Measurements from ENCODE around the gene PLPP3.

The PLPP3 gene

DNA sequence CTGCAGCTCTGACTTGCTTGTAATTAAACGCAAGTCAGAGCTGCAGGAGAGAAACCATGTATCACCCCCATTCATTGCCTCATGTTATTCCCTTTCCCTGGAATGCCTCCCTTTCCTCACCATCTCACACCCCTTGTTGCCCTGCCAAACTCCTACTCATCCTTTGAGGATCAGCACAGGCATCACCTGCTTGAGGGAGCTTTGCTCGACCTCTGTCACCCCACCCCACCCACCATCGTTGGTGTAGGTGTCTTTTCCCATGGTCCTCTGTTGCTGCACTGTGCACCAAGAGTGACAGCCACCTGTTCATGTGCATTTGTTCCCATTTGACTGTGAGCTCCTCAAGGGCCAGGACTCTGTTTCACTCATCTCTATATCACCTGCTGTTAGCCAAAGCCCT is 117.2 kb downstream of the PLPP3 start:
- no peak for DNase-seq (ENCODE audit: low spot score)

DNA sequence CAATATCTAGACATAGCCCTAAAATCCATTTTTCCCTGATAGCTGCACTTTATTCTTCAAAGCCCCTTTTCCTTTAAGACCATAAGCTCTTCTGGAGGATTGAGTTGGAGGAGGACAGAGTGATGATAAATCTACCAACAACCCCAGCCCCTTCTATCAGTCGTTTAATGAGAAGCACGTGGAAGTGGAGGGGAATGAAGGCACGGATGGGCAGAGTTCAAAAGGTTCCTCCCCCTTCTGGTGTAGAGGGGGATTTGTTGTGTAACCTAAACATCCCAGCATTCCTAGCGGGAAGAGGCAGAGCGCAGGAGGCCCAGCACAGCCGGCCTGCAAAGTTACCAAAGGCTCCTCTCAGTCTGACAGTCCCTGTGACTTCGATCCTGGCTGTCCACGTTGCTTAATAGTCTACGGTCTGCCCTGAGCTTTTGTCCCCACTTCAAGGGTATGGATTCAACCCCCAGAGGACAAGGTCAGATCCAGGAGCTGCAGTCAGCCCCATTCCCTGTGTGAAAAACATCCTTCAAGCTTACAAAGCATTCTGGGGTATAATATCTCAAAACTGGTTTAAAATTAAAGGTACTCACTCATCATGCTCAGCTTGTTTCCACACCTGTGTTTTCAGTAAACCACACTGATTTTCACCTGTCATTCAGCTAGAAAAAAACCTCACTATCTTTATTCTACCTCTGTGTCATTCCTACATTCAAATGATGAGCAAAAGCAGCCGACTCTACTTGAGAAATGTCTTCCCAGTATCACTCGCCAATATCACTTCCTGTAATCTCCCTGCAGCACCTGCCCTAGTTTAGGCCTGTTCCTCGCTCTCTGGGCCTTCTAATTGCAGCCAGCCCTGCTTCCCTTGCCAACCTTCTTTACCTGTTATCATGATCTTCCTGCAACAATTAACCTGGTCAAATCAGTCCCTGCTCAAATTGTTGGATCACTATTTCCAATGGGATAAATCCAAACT is 117.9 kb downstream of the PLPP3 start:
- no peak for DNase-seq (ENCODE audit: low spot score)

DNA sequence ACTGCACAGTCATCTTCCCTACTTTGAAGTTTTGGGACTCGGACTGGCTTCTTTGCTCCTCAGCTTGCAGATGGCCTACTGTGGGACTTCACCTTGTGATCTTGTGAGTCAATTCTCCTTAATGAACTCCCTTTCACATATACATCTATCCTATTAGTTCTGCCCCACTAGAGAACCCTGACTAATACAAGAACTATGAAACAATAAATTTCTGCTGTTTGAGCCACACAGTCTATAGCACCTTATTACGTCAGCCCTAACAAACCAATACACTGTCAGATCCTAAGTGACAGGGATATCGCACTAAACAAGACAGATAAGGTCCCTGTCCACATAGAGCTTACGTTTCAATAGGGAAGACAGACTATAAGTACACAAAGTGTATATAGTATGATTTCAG is 120.1 kb downstream of the PLPP3 start:
- no peak for DNase-seq (ENCODE audit: low spot score)

DNA sequence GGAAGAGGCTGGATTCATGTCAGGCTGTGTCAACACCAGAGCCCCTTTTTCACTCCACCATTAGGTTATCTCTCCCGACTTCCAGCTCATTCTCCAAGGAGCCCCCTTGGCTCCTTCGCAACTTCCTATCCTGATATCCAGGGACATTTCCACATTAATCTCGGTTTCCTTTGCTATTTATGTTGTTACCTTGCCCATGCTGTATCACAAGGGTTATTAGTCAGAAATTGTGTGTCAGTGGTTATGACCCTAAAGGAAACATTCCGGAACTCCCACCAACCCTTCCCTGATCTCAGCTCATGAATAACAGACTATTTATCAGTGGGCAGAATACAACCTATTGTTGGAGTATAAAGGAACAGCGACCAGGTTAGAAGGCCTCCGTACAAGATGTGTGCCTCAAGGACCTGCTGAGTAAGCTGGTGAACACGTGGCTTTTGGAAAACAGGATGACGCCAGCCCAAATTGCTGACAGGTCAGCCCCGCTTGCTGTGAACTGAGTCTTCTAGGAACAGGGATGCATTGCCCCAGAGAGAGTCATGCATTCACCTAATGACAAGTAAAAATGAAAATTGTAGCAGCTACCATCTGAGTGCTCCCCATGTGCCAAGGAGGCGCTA is 121.5 kb downstream of the PLPP3 start:
- DNase-seq (ENCODE audit: low spot score): no peak

DNA sequence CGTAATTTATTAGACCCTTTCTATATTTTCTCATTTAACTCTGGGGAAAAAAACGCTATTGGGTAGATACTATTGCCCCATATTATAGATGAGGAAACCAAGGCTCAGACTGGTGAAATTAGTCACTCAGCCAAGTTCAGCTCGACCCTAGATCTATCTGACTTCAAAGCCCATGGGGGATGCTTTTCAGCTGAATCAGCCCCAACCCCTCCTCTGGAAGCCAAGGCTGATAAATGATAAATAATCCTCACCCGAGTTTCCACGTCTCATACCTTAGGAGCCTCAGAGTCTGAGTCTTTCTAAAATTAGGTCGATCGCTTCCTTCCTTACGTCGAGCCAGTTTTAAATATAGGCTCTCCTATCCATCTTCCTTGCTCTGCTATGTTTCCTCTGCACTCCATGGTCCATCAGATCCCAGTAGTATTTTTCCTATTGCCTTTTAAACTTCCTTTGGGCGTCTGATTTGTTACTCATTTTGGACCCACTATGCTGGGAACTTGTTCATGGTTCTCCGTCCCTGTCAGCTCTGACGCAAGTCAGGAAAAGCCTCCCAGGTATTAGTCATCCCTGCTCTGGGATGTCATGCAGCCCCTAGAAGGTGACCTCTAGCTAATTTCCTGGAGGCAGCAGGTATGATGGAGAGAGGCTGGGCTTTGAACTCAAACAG is 122.8 kb downstream of the PLPP3 start:
- no peak for DNase-seq (ENCODE audit: low spot score)

DNA sequence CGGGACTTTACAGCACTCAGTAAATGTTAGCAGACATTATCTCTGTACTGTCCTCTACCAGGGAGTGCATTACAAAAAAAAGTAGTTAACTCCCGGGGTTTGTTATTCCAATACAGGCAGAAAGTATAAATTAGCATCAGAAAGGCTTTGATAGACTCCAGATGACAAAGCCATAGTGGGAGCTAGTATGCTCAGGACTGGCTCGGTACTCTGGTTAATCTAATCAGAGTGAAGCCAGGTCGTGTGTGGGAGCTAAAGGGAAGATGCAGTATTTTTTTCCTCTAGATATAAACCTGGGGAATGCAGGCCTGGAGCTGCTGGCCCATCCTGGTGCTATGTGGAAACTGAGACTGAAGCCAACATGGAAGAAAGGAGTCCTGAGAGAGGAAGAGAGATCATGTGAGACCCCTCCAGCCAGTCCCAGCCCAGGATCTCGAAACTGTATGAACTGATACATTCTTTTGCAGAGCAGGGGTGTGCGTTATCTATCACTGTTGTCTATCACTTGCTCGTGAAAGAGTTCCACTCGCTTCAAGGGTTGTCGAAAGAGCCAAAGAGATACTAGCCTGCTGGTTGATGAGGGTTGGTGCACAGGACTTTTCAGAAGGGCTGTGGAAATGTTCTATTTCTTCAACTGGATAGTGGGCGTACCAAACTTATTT is 125.8 kb downstream of the PLPP3 start:
- no peak for DNase-seq (ENCODE audit: low spot score)

DNA sequence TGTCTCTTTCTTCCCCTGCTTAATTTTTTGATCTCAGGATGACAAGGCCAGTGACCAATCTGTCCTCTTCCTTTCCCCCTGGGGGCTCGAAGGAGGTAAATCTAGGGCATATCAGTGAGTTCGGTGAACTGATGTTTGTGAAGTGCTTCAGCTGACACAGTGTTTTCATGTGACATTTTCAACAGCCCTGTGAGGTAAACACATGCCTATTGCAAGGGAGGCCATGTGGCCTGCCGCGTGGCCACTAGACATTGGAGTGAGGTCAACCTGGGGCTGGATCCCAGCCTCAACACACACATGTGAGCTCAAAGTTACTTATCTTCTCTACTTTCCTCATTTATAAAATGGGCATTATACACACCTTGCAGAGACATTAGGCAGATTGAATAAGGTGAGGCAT is 126.3 kb downstream of the PLPP3 start:
- no peak for DNase-seq (ENCODE audit: low spot score)

DNA sequence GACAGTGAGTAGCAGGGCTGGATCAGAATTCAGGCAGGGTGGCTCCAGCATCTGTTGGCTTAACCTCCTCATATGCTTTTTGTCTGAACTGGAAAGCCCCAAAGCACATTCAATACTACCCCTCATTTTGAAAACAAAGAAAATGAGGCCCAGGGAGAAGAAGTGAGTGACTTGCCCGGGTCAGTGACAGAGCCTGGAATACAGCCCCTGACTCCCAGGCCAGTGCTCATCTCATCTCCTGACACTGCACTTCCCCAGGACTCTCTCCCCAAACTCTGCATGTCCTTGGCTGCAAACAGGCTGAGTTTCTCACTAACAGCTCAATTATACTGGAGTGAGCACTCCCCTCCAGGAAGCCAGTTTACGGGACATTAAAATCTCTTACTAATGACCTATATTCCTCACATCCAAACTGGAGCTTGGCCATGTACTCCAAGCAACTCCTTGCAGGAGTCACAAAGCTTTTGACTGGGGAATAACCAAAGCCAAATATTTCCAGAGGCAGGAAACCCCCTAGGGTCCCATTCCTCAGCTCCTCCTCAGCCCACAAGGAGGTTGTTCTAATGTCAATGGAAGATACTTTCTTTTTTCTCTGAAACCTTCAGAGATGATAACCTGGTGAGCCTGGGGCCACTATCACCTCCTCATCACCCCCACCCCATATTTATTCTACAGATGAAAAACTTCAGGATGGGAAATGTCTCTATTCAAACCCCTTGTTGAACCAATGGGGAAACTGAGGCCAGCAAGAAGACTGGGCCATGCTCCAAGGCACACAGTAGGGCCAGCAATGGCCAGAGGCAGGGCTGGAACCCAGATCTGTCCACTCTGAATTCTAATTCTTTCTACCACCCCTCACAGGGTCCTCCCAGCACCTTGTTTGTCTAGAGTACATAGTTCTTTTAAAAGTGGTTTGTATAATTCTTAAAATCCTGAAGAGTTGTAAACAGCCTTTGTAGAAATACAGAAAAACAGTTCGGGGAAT is 127.0 kb downstream of the PLPP3 start:
- DNase-seq (ENCODE audit: low spot score): no peak

DNA sequence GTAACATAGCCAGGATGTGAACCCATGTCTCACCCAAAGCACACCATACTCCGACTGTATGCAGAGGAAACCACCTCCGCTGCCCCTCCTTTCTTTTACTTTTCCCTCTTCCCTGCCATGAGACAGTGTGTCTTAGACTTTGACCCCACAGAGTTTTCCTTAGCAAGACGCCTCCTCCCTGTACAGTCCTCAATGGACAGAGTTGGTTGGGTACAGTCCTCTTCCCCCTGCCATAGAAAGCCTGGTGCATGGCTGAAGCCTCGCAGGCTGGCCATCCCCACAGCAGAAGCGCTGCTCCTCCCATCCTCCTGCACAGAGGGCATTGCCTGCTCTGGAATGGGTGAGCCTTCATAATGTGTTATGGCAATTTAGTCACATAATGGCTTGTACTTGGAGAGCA is 127.9 kb downstream of the PLPP3 start:
- no peak for DNase-seq (ENCODE audit: low spot score)

DNA sequence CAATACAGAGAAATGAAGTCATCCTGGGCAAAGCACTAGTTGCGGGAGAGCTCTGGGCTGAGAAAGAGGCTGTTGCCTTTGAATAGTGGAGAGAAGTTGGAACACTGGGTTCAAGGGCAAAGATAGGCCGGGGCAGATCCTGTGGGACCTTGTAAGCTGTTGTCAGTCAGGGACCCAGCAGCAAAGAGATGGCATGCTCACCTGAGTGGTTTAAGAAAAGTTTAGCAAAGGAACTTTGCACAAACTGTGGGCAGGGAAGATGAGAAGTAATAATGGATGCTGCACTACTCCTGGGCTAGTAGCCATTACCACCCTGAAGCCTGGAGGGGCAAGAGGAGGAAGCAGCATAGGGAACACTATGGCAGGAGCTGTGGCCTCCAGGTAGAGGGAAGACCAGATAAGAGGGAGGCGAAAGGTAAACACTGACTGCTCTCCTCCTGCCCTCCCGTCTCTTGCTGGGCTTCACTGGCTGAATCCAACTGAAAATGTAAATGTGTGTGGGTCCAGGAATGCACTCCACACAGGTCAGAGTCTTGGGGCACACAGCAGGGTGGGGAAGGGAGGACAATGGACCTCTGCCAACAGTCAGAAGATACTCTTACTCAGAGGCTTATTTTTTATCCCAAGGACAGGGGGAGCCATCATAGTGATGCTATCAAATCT is 129.2 kb downstream of the PLPP3 start:
- DNase-seq (ENCODE audit: low spot score): no peak

DNA sequence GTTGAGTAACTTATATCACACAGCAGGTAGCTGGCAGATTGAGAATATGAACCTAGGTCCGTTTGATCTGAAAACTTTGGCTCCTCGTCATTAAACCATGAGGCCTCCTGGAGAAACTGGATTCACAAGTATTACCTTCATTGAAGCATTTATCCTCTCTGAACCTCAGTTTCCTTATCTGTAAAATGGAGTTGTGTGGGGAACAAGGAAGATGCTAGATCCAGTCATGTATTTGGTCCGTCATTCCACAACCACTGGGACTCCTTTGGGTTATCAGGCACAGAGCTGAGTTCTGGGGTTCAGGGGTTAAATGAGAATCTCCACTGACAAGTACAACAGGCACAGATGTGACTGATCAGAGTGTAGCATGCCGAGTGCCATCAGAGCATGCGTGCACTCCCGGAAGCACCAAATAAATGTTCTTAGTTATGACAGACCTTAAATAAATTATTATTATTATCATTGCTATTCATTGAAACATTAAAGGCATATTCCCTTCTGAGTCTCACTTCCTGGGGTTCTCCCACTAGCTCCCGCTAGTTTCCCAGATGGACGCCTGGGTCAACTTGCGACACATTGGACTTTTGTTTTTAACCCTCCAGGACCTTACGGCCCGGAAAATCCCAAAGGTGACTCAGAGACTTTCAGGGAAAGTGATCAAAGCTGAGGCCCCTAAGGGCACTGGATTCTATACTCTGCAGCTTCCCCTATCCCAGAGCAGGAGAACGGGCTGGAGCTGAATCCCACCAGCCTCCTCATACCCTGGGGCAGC is 130.6 kb downstream of the PLPP3 start:
- no peak for DNase-seq (ENCODE audit: low spot score)

DNA sequence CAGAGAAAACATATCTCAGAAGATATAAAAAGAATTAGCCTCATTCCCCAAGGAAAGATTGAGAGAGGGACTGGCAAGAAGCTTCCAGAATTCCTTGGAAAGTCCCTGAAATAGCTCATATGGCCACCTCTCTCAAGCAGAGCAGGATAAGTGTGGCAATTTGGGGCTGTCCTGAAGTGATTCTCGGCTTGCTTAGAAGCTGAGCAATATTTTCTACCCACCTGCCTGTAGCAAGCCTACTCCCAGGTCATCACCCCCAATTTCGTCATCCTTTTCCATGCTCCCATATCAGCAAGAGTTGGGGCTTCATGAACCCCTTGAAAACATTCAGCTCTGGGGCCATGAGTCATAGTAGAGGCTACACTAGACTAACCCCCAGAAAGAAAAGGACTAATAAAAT is 131.5 kb downstream of the PLPP3 start:
- DNase-seq (ENCODE audit: low spot score): no peak

DNA sequence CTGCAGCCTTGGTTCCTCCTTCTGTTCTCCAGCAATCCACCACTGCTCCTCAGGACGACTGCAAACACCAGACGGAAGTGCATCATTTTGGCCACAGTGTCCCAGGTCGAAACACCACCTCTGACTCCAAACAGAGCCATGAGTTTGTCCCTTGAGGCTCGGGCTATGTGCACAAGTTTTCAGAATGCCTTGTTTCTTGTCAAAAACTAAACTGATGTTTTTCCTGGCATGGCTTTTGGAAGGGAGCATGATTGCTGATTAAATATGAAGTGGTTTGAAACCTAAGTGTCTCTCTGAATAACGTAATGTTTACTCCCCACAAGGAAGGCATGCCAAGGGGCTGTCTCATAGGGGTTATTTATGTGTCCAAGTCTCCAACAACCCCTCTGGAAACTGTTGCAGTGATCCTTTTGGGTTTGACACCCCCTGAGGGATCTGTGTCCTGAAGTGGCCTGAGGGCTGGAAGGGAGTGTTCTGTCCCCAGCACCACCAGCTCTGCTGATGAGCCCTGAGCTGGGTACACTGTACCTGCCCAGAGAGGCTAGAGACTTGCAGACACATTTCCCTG is 132.7 kb downstream of the PLPP3 start:
- DNase-seq (ENCODE audit: low spot score): no peak

DNA sequence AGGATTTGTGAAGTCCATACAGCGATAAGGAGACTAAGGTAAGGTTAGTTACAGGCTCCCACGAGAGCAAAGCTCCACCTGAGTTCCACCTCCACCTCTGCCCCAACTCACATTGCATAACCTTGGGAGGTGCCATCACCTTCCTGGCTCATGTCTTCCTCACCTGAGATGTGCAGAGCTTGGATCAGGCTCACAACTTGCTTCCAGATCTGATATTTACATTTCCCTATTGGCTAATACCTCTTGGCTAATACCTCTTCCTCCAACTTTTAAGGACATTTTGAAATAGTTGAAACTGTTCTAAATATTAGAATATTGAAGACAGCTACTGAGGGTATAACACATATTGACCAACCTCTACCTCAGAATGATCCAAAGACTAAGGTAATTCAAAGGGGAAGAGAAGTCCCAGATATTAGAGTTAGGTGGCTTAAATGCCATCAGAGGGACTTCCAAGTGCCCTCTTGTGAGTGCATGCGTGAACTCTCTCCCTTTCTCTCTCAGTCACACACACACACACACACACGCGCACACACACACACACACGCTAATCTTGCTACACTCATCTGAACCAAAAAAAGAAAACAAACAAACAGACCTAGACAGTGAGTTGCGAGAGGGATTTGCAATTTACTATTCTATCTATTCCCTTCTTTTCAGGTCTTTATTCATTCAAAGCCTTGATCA is 134.3 kb downstream of the PLPP3 start:
- DNase-seq (ENCODE audit: low spot score): no peak

Measured in CD4-positive, alpha-beta T cell treated with Interleukin-2 at 100 ng/mL for 4 hours (primary cell).